Measurements from ENCODE around the gene NAIF1.
A peak's percentile ranks its signal among the peaks of the same experiment; 100 is the strongest.
"Not testable (repeated sequence)": the region's sequence is repeated elsewhere in the genome, so short reads cannot be mapped to it uniquely, and the experiment has no call there.

The NAIF1 gene

GRCh38 chr9:128088253-128088945 is 21.3 kb upstream of the NAIF1 start:
- DNase-seq (ENCODE audit: low read depth in 2 of 2, low spot score in 1 of 2) = no peak

- no peak for DNase-seq (ENCODE audit: low read depth in 2 of 2, low spot score in 1 of 2)
Observed at GRCh38 chr9:128087262-128087661, 20.1 kb upstream of the NAIF1 start.

DNA sequence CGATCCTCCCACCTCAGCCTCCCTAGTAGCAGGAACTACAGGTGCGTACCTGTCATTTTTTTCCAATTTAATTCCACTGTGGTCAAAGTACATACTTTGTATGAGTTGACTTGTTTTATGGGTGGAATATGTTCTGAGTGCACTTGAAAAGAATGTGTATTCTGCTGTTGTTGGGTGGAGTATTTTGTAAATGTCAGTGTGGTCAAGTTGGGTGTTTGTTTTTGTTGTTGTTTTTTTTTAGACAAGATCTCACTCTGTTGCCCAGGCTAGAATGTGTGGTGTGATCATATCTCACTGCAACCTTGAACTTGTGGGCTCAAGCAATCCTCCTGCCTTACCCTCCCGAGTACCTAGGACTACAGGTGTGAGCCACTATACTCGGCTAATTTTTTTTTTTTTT is 18.8 kb upstream of the NAIF1 start:
- no peak for DNase-seq (ENCODE audit: low read depth in 2 of 2, low spot score in 1 of 2)

GRCh38 chr9:128084746-128085145 is 17.6 kb upstream of the NAIF1 start:
- no peak for DNase-seq (ENCODE audit: low read depth in 2 of 2, low spot score in 1 of 2)

GRCh38 chr9:128082151-128082550 is 15.0 kb upstream of the NAIF1 start:
- no peak for DNase-seq (ENCODE audit: low read depth in 2 of 2, low spot score in 1 of 2)

DNA sequence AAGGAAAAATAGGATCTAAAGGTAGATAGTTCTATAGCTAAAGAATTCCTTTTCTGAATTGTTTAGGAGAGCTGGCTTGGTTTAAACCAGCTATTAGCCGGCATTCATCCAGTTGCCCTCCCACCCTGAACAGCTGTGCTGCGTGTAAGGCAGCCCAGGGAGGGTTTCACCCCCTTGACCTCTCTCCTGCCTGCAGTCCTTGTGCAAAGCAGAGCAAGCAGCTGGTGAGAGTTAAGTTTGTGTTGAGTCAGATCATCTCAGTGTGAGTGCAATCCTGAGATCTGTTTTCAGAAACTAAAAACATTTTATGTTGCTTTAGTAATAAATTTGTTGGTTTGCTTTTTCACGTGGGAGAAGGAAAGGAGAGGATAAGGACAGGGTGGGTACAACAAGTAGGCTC is 13.9 kb upstream of the NAIF1 start:
- no peak for DNase-seq (ENCODE audit: low read depth in 2 of 2, low spot score in 1 of 2)

DNA sequence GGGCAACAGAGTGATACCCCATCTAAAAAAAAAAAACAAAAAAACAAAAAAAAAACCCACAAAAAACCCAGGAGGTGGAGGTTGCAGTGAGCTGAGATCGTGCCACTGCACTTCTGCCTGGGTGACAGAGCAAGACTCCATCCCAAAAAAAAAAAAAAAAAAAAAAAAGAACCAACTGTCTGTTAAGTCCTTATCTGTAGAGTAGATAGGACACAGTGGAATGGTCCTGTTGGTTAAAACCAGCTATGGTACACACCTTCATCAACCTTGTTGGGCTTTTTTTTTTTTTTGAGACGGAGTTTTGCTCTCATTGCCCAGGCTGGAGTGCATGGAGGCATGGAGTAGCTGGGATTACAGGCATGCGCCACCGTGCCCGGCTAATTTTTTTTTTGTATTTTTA is 13.1 kb upstream of the NAIF1 start:
- DNase-seq (ENCODE audit: low read depth in 2 of 2, low spot score in 1 of 2) = no peak

GRCh38 chr9:128078504-128079434 is 11.6 kb upstream of the NAIF1 start:
- no peak for DNase-seq (ENCODE audit: low read depth in 2 of 2, low spot score in 1 of 2)

- DNase-seq (ENCODE audit: low read depth in 2 of 2, low spot score in 1 of 2) = no peak
Observed at GRCh38 chr9:128077847-128078503, 10.9 kb upstream of the NAIF1 start.

GRCh38 chr9:128073253-128073886 is 6.2 kb upstream of the NAIF1 start:
- no peak for DNase-seq (ENCODE audit: low read depth in 2 of 2, low spot score in 1 of 2)

GRCh38 chr9:128072144-128073021 is 5.3 kb upstream of the NAIF1 start:
- DNase-seq (ENCODE audit: low read depth in 2 of 2, low spot score in 1 of 2) = peak in 1 of 2 donors; percentile 44

DNA sequence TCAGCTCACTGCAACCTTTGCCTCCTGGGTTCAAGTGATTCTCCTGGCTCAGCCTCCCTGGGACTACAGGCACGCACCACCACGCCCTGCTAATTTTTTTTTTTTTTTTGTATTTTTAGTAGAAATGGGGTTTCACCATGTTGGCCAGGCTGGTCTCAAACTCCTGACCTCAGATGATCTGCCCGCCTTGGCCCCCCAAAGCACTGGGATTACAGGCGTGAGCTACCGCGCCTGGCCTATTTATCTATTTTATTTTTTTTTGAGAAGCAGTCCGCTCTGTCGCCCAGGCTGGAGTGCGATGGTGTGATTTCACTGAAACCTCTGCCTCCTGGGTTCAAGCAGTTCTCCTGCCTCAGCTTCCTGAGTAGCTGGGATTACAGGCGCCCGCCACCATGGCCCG is 4.4 kb upstream of the NAIF1 start:
- DNase-seq (ENCODE audit: low read depth in 2 of 2, low spot score in 1 of 2) = not testable (repeated sequence)

DNA sequence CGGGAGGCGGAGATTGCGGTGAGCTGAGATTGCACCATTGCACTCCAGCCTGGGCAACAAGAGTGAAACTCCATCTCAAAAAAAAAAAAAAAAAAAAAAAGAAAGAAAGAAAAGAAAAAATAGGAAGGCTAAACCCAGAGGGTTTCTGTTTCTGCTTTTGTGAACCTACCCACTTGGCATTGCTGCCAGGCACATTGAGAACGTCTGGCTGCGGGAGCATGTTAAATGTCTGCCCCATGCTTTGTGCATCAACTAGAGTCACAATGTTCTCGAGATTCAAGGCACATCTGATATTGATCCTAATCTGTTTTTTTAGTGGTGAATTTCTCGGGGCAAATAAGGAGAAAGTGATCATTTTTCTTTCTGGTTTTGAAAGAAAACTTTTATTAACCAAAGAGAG is 3.8 kb upstream of the NAIF1 start:
- no peak for DNase-seq (ENCODE audit: low read depth in 2 of 2, low spot score in 1 of 2)

GRCh38 chr9:128068386-128069205 is 1.5 kb upstream of the NAIF1 start:
- DNase-seq (ENCODE audit: low read depth in 2 of 2, low spot score in 1 of 2) = no peak

GRCh38 chr9:128067645-128068385 is 695 bp upstream of the NAIF1 start, which contains the start of gene SLC25A25:
Gene SLC25A25 (plus strand): TSS chr9:128068232. CDS start chr9:128068320, 88 bp downstream.
- peak; percentile 98 to 100 for DNase-seq (ENCODE audit: low read depth in 2 of 2, low spot score in 1 of 2)

DNA sequence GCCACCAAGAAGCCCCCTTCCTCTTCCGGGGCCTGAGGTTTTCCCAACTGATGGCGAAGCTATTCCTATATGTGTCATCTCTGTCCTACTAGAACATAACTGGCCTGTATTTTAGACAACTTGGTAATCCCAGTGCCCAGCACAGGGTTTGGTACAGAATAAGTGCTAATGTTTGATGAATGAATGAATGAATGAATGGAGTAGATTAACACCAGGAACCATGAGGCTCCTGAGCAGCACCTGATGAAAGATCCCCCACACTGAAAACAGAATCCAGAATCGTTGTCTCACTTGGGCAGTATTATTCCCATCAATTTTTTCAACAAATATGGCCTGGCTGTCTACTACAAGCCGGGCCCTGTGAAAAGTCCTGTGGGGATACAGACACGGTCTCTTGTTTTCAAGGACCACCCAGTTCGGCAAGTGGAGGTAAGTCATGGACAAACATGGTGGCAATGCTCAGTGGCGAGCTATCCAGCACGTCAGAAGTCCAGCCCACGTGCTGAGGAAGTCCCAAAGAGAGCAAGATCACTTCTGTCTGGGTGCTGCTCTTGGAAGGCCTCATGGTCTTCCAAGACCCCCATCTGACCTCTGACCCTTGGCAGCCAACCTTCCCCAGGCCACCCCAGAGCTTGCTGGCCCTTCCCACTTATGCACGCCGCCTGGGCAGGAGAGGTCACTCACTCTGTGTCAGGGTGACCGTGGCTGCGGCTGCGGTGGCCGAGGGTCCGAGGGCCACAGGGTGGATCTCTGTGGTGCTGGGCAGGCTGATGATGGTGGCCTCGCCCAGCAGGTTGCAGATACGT is 1.0 kb downstream of the NAIF1 start:
- DNase-seq (ENCODE audit: low read depth in 2 of 2, low spot score in 1 of 2) = no peak

GRCh38 chr9:128062846-128063831 is 4.0 kb downstream of the NAIF1 start:
- DNase-seq (ENCODE audit: low read depth in 2 of 2, low spot score in 1 of 2) = no peak
